H1 (cell line): ENCODE measurements around the gene GOLGA7B. TPM values are rescaled to one million over a fixed set of nuclear protein-coding genes. Genes with fewer than 3 reads are reported as not detected.

ENCODE experiments used
- CTCF ChIA-PET: fragments of 300-600 bp; sonication (Branson Sonifier 250); formaldehyde crosslinking; loops from one replicate; lab custom pipeline; 2021; ENCODE audit not compliant: partially characterized antibody; lab: Charles Lee
- POLR2A ChIA-PET: fragments of 300-600 bp; sonication (Branson Sonifier 250); formaldehyde crosslinking; loops from one replicate; lab custom pipeline; 2021; ENCODE audit warnings: inconsistent platforms; ENCODE audit not compliant: partially characterized antibody; lab: Charles Lee
- DNase-seq, 2 experiments: peaks; one replicate each; pipeline versions ENCODE4 v3.0.0 to v3.0.0-alpha.2; 2010 to 2022; ENCODE audit warnings: low spot score in 2 of 2, low read depth in 1 of 2, mixed read lengths in 1 of 2
- FAIRE-seq: peaks from 2 replicates; lab custom pipeline; 2011; peaks lifted over from hg19 to GRCh38; lab: Jason Lieb, UNC
- H2AFZ ChIP-seq: 2 replicates; pipeline ENCODE4 v1.8.1; 2012; ENCODE audit warnings: low read length, inconsistent platforms
- H2AK5ac ChIP-seq: 2 replicates; pipeline ENCODE4 v1.6.1; 2013; ENCODE audit warnings: low read depth, low read length
- H2BK120ac ChIP-seq: replicated peaks from 2 replicates; pipeline ENCODE3; 2013; ENCODE audit warnings: low read depth, low read length, inconsistent platforms
- H2BK12ac ChIP-seq: 2 replicates; pipeline ENCODE4 v1.6.1; 2013; ENCODE audit warnings: low read depth, low read length
- H2BK15ac ChIP-seq: 2 replicates; pipeline ENCODE4 v1.6.1; 2013; ENCODE audit warnings: low read length
- H2BK20ac ChIP-seq: 2 replicates; pipeline ENCODE4 v1.6.1; 2013; ENCODE audit warnings: low read length
- H2BK5ac ChIP-seq: 2 replicates; pipeline ENCODE4 v1.6.1; 2013; ENCODE audit warnings: low read depth, low read length
- H3K14ac ChIP-seq: 2 replicates; pipeline ENCODE4 v1.6.1; 2013; ENCODE audit warnings: inconsistent platforms; ENCODE audit not compliant: insufficient read length
- H3K18ac ChIP-seq: 2 replicates; pipeline ENCODE4 v1.6.1; 2013; ENCODE audit warnings: low read length; ENCODE audit errors: extremely low read depth
- H3K23ac ChIP-seq: 2 replicates; pipeline ENCODE4 v1.6.1; 2013; ENCODE audit warnings: inconsistent platforms; ENCODE audit not compliant: insufficient read length
- H3K23me2 ChIP-seq: 2 replicates; pipeline ENCODE4 v1.6.1; 2013; ENCODE audit warnings: low read depth, low read length
- H3K27ac ChIP-seq: 2 replicates; pipeline ENCODE4 v1.6.1; 2011; ENCODE audit warnings: low read depth, low read length, inconsistent platforms
- H3K27me3 ChIP-seq, 4 experiments: replicated peaks in 1 of 4; 1 replicate in 1 of 4; 2 replicates in 3 of 4; pipeline versions ENCODE4 v1.6.1 to v1.8.1; 2011 to 2013; ENCODE audit warnings: low read length in 3 of 4, mild to moderate bottlenecking in 3 of 4, inconsistent platforms in 2 of 4, mixed read lengths in 2 of 4, moderate library complexity in 1 of 4; ENCODE audit not compliant: control insufficient read depth in 3 of 4, insufficient read depth in 3 of 4; ENCODE audit errors: extremely low read depth in 1 of 4
- H3K36me3 ChIP-seq, 4 experiments: 2 replicates each; pipeline versions ENCODE4 v1.6.1 to v1.8.1; 2011 to 2013; ENCODE audit warnings: mild to moderate bottlenecking in 4 of 4, low read length in 3 of 4, moderate library complexity in 2 of 4, control low read depth in 1 of 4, inconsistent platforms in 1 of 4; ENCODE audit not compliant: insufficient read depth in 4 of 4, control insufficient read depth in 2 of 4
- H3K4ac ChIP-seq: replicated peaks from 2 replicates; pipeline ENCODE3; 2013; ENCODE audit warnings: low read length, low read depth, mixed read lengths, inconsistent platforms; ENCODE audit not compliant: insufficient read length
- H3K4me1 ChIP-seq, 4 experiments: replicated peaks in 1 of 4; 1 replicate in 1 of 4; 2 replicates in 3 of 4; pipeline versions ENCODE4 v1.6.1 to v1.8.1; 2011 to 2013; ENCODE audit warnings: low read length in 3 of 4, inconsistent platforms in 2 of 4, mixed read lengths in 1 of 4; ENCODE audit not compliant: insufficient read depth in 4 of 4, control insufficient read depth in 3 of 4
- H3K4me2 ChIP-seq, 2 experiments: 2 replicates each; pipeline versions ENCODE4 v1.6.1 to v1.8.1; 2011 to 2013; ENCODE audit warnings: low read depth in 2 of 2, low read length in 2 of 2, control low read depth in 1 of 2, inconsistent platforms in 1 of 2, mild to moderate bottlenecking in 1 of 2; ENCODE audit not compliant: insufficient read depth in 1 of 2
- H3K4me3 ChIP-seq, 4 experiments: fragments of 200-600, 300-600 bp in 1 of 4; sonication (generic), shearing (Covaris generic), sonication (Bioruptor Twin) in 1 of 4; 2 replicates each; pipeline versions ENCODE4 v1.5.1 to v1.8.1; 2011 to 2016; ENCODE audit warnings: low read length in 4 of 4, low read depth in 3 of 4, control low read depth in 2 of 4, inconsistent platforms in 2 of 4, mild to moderate bottlenecking in 2 of 4, mixed read lengths in 1 of 4, moderate library complexity in 1 of 4; ENCODE audit not compliant: insufficient read depth in 2 of 4; ENCODE audit errors: extremely low read depth in 1 of 4
- H3K56ac ChIP-seq: replicated peaks from 2 replicates; pipeline ENCODE3; 2013; ENCODE audit warnings: low read depth, mild to moderate bottlenecking, mixed read lengths, low read length, inconsistent platforms; ENCODE audit not compliant: insufficient read length
- H3K79me1 ChIP-seq: 2 replicates; pipeline ENCODE4 v1.6.1; 2013; ENCODE audit warnings: low read depth, low read length, control low read depth
- H3K79me2 ChIP-seq, 2 experiments: 2 replicates each; pipeline versions ENCODE4 v1.6.1 to v1.8.1; 2012 to 2013; ENCODE audit warnings: low read length in 2 of 2, mild to moderate bottlenecking in 2 of 2, inconsistent platforms in 1 of 2; ENCODE audit not compliant: insufficient read depth in 2 of 2, control insufficient read depth in 1 of 2
- H3K9ac ChIP-seq, 4 experiments: replicated peaks in 1 of 4; 1 replicate in 1 of 4; 2 replicates in 3 of 4; pipeline versions ENCODE4 v1.6.1 to v1.8.1; 2011 to 2013; ENCODE audit warnings: low read depth in 3 of 4, low read length in 3 of 4, control low read depth in 2 of 4, mild to moderate bottlenecking in 2 of 4, moderate library complexity in 2 of 4, inconsistent platforms in 1 of 4; ENCODE audit errors: extremely low read depth in 1 of 4
- H3K9me3 ChIP-seq, 2 experiments: 2 replicates each; pipeline versions ENCODE4 v1.6.1 to v1.8.1; 2012 to 2013; ENCODE audit warnings: mild to moderate bottlenecking in 2 of 2, moderate library complexity in 2 of 2, control low read depth in 1 of 2, inconsistent platforms in 1 of 2, low read depth in 1 of 2, low read length in 1 of 2, mixed read lengths in 1 of 2; ENCODE audit not compliant: insufficient read depth in 2 of 2
- H4K20me1 ChIP-seq, 2 experiments: replicated peaks in 1 of 2; 2 replicates each; pipeline versions ENCODE3 to v1.8.1; 2011 to 2013; ENCODE audit warnings: inconsistent platforms in 2 of 2, low read length in 2 of 2, mild to moderate bottlenecking in 1 of 2; ENCODE audit not compliant: insufficient read depth in 2 of 2, control insufficient read depth in 1 of 2
- H4K5ac ChIP-seq: 2 replicates; pipeline ENCODE4 v1.6.1; 2013; ENCODE audit warnings: low read length, low read depth, mixed read lengths, inconsistent platforms; ENCODE audit not compliant: insufficient read length
- H4K8ac ChIP-seq: 2 replicates; pipeline ENCODE4 v1.8.0; 2013; ENCODE audit warnings: mild to moderate bottlenecking, moderate library complexity, low read length, inconsistent platforms; ENCODE audit not compliant: insufficient read depth; ENCODE audit errors: extremely low read depth
- H4K91ac ChIP-seq: replicated peaks from 2 replicates; pipeline ENCODE3; 2013; ENCODE audit warnings: low read length, mixed read lengths, inconsistent platforms; ENCODE audit not compliant: insufficient read length
- BCL11A ChIP-seq, 2 experiments: IDR thresholded peaks; one replicate each; pipeline ENCODE4 v1.6.1; 2011; ENCODE audit warnings: low read depth in 2 of 2, low read length in 2 of 2, mild to moderate bottlenecking in 2 of 2
- CBX5 ChIP-seq: fragments of 300-800, 300-1000 bp; sonication (generic); IDR thresholded peaks from 2 replicates; pipeline ENCODE4 v1.7.1; 2016; ENCODE audit warnings: antibody characterized with exemption, low read length, low read depth
- CEBPB ChIP-seq: IDR thresholded peaks from 2 replicates; pipeline ENCODE4 v1.6.1; 2012; ENCODE audit warnings: low read depth, low read length
- CTBP2 ChIP-seq: IDR thresholded peaks from 2 replicates; pipeline ENCODE4 v1.7.0; 2011; ENCODE audit warnings: borderline replicate concordance, mild to moderate bottlenecking, moderate library complexity, mixed read lengths, low read length; ENCODE audit not compliant: insufficient read depth, insufficient read length
- FOSL1 ChIP-seq: IDR thresholded peaks from 2 replicates; pipeline ENCODE4 v1.6.1; 2011; ENCODE audit warnings: mild to moderate bottlenecking, low read depth, low read length, moderate library complexity; ENCODE audit not compliant: insufficient read depth
- MAX ChIP-seq: IDR thresholded peaks from 2 replicates; pipeline ENCODE4 v1.6.1; 2012; ENCODE audit warnings: inconsistent platforms
- POLR2AphosphoS5 ChIP-seq: IDR thresholded peaks from 2 replicates; pipeline ENCODE4 v1.6.1; 2011; ENCODE audit warnings: low read depth, low read length
- POU5F1 ChIP-seq: IDR thresholded peaks from 2 replicates; pipeline ENCODE4 v1.6.1; 2011; ENCODE audit warnings: low read depth, mild to moderate bottlenecking, low read length, moderate library complexity
- RAD21 ChIP-seq, 2 experiments: IDR thresholded peaks in 1 of 2; conservative IDR thresholded peaks in 1 of 2; 2 replicates each; pipeline ENCODE4 v1.6.1; 2011; ENCODE audit warnings: low read depth in 2 of 2, low read length in 2 of 2, improper control_type of control experiment in 1 of 2, inconsistent platforms in 1 of 2, mild to moderate bottlenecking in 1 of 2, moderate library complexity in 1 of 2
- RNF2 ChIP-seq: fragments of 200-900, 300-1000 bp; sonication (generic); IDR thresholded peaks from 2 replicates; pipeline ENCODE4 v1.7.1; 2016; ENCODE audit warnings: borderline replicate concordance, low read depth, mild to moderate bottlenecking, antibody characterized with exemption, low read length; ENCODE audit not compliant: poor library complexity, severe bottlenecking; ENCODE audit errors: missing control alignments
- SAP30 ChIP-seq: fragments of 300-600 bp; sonication (generic); IDR thresholded peaks from 2 replicates; pipeline ENCODE4 v1.7.1; 2012; ENCODE audit warnings: low read length, moderate library complexity, mild to moderate bottlenecking, inconsistent platforms; ENCODE audit not compliant: insufficient read depth, insufficient replicate concordance
- SUZ12 ChIP-seq: fragments of 200-600 bp; sonication (generic); IDR thresholded peaks from 2 replicates; pipeline ENCODE4 v1.6.1; 2012; ENCODE audit warnings: mild to moderate bottlenecking, inconsistent platforms, low read length, moderate library complexity, mixed read lengths
- ZNF274 ChIP-seq: IDR thresholded peaks from 2 replicates; pipeline ENCODE4 v1.7.0; 2012; ENCODE audit warnings: low read length, borderline replicate concordance; ENCODE audit errors: extremely low read depth
- WGBS, 2 experiments: shearing (Covaris generic) in 1 of 2; methylation state at CpG; one replicate each; pipeline versions ENCODE4 v1.1.6 to v1.1.7; 2013 to 2015; ENCODE audit warnings: low lambda C conversion rate in 2 of 2, mixed read lengths in 2 of 2, inconsistent platforms in 1 of 2, low coverage in 1 of 2, missing lambda C conversion rate in 1 of 2; ENCODE audit not compliant: insufficient replicate concordance in 2 of 2, insufficient coverage in 1 of 2, insufficient read length in 1 of 2; ENCODE audit errors: extremely low coverage in 1 of 2, missing lambda C conversion rate in 1 of 2; 5-methylcytosine and 5-hydroxymethylcytosine counted together
- polyA plus RNA-seq, 7 experiments: library from polyadenylated mRNA; depleted of rRNA in 3 of 7; stranded (reverse) in 5 of 7; unstranded in 2 of 7; fragments of >200 nt in 5 of 7; fragments of 200-250 nt in 2 of 7; gene quantifications; 1 replicate in 5 of 7; 2 replicates in 1 of 7; 4 replicates in 1 of 7; pipeline versions ENCODE4 v1.2.1 to v1.2.3, GENCODE V29; 2011 to 2013; ENCODE audit warnings: missing spikeins in 2 of 7, mixed read lengths in 2 of 7
- total RNA-seq: library from RNA; stranded (reverse); fragmentation: NEBNext Ultra II Directional; extraction: Animal tissue kit (Norgen Biotek cat#: 25700); gene quantifications from 2 replicates; pipeline ENCODE4 v1.2.1, GENCODE V29; 2021

Gene GOLGA7B
- total and polyA plus RNA-seq, 2 of the 8 experiments (the other 6 are each of a cell fraction or from before 2014, with no cell fraction given), result 0.04 to 0.14 TPM

DNA sequence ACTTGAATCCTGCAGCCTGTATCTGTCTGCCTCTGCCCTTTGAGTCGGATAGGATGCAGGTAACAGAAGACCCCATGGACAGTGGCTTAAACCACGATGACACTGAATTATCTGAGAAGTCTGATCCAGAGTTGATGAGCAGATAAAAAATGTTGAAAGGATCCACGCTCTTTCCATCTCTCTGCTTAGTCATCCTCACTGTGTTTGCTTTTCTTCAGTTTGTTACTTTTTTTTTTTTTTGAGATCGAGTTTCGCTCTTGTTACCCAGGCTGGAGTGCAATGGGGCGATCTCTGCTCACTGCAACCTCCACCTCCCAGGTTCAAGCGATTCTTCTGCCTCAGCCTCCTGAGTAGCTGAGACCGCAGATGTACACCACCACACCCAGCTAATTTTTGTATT is 36.9 kb upstream of the GOLGA7B start:
- Histone ChIP-seq H3K36me3 (no peaks in the 10 kb centered on the region), H3K4me2 (no peak overlapping the region), H2BK5ac (no peak overlapping the region), H2AK5ac (no peak overlapping the region), H3K14ac (no peak overlapping the region), H3K18ac (no peak overlapping the region), H2BK20ac (no peak overlapping the region), H3K23ac (no peak overlapping the region), H3K9ac (no peak overlapping the region), H2BK120ac (no peak overlapping the region), H4K8ac (no peak overlapping the region), H3K4me3 (no peak overlapping the region), H3K79me1 (no peaks in the 10 kb centered on the region), H3K27me3 (no peaks in the 10 kb centered on the region), H4K5ac (no peak overlapping the region), H4K20me1 (no peaks in the 10 kb centered on the region), H4K91ac (no peak overlapping the region), H2BK15ac (no peak overlapping the region), H3K79me2 (no peaks in the 10 kb centered on the region), H3K4ac (no peak overlapping the region), H3K23me2 (no peaks in the 10 kb centered on the region), H3K56ac (no peak overlapping the region), H3K9me3 (no peaks in the 10 kb centered on the region), H2AFZ (no peak overlapping the region), H2BK12ac (no peak overlapping the region), H3K27ac (no peak overlapping the region), H3K4me1 (0 out of 7 replicates have a peak, but pooled peaks cover 0 to 3% (median 0%) of the 10 kb centered on the region in 4 experiments)
- POLR2A ChIA-PET, result no interaction called here
- no peak for FAIRE-seq
- DNase-seq, result no peak
- 91% methylated on average over 7 of the region's 8 CpGs; no CpG with 5 or more reads in 1 of the 2 experiments for WGBS, 2 experiments
- CTCF ChIA-PET, result interaction anchor here (0.5 to 2.2 kb wide), 5 partner anchors 11 to 56 kb away, joined by 3 to 7 read pairs (median 3); no protein-coding TSS in a partner anchor
- TF ChIP-seq BCL11A (IDR thresholded peaks at IDR 0.05; ENCODE audit: low read depth in 2 of 2, low read length in 2 of 2) (no peak), MAX (no peak), CBX5 (no peak), RNF2 (no peak), SUZ12 (no peak), SAP30 (no peak), POU5F1 (no peak), FOSL1 (no peak), ZNF274 (no peak), RAD21 (IDR thresholded peaks at IDR 0.05 in 1 of 2, conservative IDR thresholded peaks at IDR 0.05 in 1 of 2; ENCODE audit: low read depth in 2 of 2, low read length in 2 of 2) (no peak), CEBPB (no peak), CTBP2 (no peak), POLR2AphosphoS5 (no peak)
